GM19043 (cell line): ENCODE measurements around the gene CLASP1.
"Not testable (repeated sequence)": the region's sequence is repeated elsewhere in the genome, so short reads cannot be mapped to it uniquely, and the experiment has no call there.

Experiments
- ATAC-seq: cut with Tn5 transposase; IDR thresholded peaks from one replicate; pipeline ENCODE4 v1.9.1; 2021; ENCODE audit warnings: low read depth; ENCODE audit not compliant: unreplicated experiment

Gene CLASP1

GRCh38 chr2:121480826-121481225, 168.4 kb downstream of the CLASP1 start:
- ATAC-seq, result no peak

DNA sequence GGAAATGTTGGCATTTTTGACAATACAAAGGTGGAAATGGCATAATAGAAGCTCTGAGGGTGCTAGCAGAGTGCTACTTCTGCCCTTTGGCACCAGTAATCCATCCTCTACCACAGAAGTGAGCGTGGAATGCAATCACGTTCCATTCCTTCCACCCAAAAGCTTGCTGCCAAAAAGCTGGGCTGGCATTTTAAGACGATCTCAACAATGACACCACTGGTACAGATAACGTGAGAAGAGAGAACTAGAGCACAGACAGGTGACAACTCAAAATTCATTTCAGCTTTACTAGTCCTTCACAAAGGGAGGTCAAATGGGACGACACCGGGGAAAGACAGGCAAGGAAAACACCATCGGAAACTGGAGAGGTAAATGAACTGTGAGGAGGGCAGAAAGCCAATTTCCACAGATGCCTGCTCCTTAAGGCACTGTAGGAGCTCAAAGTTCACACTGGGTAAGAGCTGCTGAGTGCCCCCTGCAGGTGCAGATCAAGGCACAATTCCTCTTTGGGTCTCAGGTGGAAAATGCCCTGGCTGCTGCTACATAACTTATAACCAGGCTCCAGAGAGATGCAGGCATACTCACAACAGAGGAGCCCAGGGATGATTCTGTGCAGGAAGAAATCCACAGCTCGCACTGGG, 169.3 kb downstream of the CLASP1 start:
- no peak for ATAC-seq

DNA sequence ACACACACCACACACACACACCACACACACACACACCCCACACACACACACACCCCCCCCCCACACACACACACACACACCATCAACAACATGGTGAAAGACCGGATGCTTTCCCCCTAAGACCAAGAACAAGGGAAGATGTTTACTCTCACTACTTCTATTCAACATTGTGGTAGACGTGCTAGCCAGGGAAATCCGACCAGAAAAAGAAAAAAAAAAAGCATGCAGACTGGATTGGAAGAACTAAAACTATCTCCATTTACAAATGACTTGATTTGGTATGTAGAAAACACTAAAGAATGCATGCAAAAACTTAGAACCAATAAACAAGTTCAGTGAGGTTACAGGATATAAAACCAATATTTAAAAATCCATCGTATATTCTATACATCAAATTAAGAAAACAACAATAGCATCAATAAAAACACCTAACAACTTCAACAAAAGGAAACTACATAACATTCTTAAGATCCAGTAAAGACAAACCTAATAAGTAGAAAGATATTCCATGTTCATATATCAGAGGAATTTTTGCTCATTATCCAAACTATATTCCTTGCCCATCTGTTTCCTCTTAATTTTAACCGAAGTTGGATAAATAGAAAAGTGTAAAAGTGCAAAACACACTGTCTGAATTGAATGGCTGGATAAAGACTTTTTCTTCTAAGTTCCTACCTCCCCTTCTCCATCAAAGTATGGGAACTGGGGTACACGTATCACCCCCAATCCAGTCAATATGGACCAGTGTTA, 170.1 kb downstream of the CLASP1 start:
- ATAC-seq, result no peak

DNA sequence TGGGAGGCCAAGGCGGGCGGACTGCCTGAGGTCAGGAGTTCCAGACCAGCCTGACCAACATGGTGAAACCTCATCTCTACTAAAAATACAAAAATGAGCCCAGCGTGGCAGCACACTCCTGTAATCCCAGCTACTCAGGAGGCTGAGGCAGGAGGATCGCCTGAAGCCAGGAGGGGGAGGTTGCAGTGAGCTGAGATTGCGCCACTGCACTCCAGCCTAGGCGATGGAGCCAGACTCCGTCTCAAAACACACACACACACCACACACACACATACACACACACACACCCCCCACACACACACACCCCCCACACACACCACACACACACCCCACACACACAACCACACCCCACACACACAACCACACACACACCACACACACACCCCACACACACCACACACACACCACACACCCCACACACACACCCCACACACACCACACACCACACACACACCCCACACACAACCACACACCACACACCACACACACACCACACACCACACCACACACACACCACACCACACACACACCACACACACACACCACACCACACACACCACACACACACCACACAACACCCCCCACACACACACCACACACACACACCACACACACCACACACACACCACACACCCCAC, 170.8 kb downstream of the CLASP1 start:
- ATAC-seq, result not testable (repeated sequence)

GRCh38 chr2:121476684-121477083, 172.6 kb downstream of the CLASP1 start:
- ATAC-seq, result no peak

- no peak for ATAC-seq
These were observed 173.3 kb downstream of the CLASP1 start for GRCh38 chr2:121475811-121476571.

DNA sequence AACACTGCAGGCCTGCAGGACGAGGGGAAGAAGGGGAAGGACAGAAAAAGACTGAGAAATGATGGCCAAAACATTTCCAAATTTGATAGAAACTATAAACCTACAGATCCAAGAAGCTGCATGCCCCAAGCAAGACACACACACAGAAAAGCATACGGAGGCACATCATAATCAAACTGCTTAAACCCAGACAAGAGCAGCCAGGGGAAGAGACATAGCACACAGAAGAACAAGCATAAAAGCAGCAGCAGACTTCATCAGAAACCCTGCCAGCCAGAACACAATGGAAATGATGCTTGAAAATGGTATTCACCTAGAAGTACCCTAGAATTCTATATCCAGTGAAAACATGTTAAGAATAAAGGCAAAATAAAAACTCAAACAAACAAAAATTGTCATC, 175.8 kb downstream of the CLASP1 start:
- no peak for ATAC-seq

GRCh38 chr2:121472470-121472993, 176.7 kb downstream of the CLASP1 start:
- no peak for ATAC-seq

GRCh38 chr2:121471532-121472469, 177.5 kb downstream of the CLASP1 start:
- ATAC-seq, result no peak

GRCh38 chr2:121470917-121471316, 178.3 kb downstream of the CLASP1 start:
- no peak for ATAC-seq

GRCh38 chr2:121469356-121469755, 179.9 kb downstream of the CLASP1 start:
- no peak for ATAC-seq

- ATAC-seq, result no peak
These were observed 180.3 kb downstream of the CLASP1 start for GRCh38 chr2:121468936-121469335.

- ATAC-seq, result no peak
These were observed 190.0 kb downstream of the CLASP1 start for GRCh38 chr2:121459291-121459690.

GRCh38 chr2:121456325-121456724, 192.9 kb downstream of the CLASP1 start:
- no peak for ATAC-seq

DNA sequence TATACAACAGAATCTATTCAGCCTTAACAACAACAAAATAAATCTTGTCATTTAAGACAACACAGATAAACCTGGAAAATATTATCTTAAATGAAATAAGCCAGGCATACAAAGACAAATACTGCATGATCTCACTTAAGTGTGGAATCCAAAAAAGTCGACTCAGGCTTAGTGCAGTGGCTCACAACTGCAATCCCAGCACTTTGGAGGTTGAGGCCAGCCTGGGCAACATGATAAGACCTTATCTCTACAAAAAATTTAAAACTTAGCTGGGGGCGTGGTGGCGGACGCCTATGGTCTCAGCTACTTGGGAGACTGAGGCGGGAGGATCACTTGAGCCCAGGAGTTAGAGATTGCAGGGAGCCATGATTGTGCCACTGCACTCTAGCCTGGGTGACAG, 193.8 kb downstream of the CLASP1 start:
- ATAC-seq, result no peak

GRCh38 chr2:121454549-121455090, 194.6 kb downstream of the CLASP1 start:
- no peak for ATAC-seq

GRCh38 chr2:121451398-121451797, 197.9 kb downstream of the CLASP1 start:
- ATAC-seq, result no peak

DNA sequence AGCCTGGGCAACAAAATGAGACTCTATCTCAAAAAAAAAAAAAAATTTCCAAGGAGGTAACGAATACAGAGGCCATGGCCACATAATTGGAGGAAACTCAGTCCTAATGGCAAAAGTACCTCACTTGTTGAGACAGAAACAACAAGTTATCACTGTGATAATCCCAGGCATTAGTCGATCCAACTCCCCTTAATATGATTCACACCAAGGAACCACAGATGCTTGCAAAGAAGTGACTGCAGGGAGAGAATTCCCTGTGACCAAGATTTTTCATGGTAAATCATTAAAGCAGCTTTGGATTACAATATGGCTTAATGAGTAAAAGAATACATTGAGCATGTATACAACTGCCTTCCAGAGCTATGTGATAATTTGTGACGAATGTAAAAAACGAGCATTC, 199.0 kb downstream of the CLASP1 start:
- no peak for ATAC-seq

GRCh38 chr2:121446647-121447241, 202.5 kb downstream of the CLASP1 start:
- ATAC-seq, result no peak
